ENCODE results near the gene NADK2.
"Not testable (repeated sequence)": the region's sequence is repeated elsewhere in the genome, so short reads cannot be mapped to it uniquely, and the experiment has no call there.

GRCh38 chr5:36184408-36184807 is 57.3 kb downstream of the NADK2 start:
- TF ChIP-seq, protein P1, sequence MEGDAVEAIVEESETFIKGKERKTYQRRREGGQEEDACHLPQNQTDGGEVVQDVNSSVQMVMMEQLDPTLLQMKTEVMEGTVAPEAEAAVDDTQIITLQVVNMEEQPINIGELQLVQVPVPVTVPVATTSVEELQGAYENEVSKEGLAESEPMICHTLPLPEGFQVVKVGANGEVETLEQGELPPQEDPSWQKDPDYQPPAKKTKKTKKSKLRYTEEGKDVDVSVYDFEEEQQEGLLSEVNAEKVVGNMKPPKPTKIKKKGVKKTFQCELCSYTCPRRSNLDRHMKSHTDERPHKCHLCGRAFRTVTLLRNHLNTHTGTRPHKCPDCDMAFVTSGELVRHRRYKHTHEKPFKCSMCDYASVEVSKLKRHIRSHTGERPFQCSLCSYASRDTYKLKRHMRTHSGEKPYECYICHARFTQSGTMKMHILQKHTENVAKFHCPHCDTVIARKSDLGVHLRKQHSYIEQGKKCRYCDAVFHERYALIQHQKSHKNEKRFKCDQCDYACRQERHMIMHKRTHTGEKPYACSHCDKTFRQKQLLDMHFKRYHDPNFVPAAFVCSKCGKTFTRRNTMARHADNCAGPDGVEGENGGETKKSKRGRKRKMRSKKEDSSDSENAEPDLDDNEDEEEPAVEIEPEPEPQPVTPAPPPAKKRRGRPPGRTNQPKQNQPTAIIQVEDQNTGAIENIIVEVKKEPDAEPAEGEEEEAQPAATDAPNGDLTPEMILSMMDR (IDR thresholded peaks at IDR 0.05), result not testable (repeated sequence)
- not testable (repeated sequence) for TF ChIP-seq POLR2A (IDR thresholded peaks at IDR 0.05)
